Neural progenitor cell (in vitro differentiated cells): ENCODE measurements around the gene PBX3. TPM values are rescaled to one million over a fixed set of nuclear protein-coding genes. Genes with fewer than 3 reads are reported as not detected.

Experiments
- DNase-seq: peaks from one replicate; pipeline ENCODE4 v3.0.0-alpha.2; 2016; ENCODE audit warnings: low spot score
- H2AFZ ChIP-seq: fragments of 200-600 bp; sonication (generic); replicated peaks from 2 replicates; pipeline ENCODE4 v1.6.1; 2016; ENCODE audit warnings: antibody characterized with exemption
- H3F3A ChIP-seq: fragments of 200-600 bp; sonication (generic); 2 replicates; pipeline ENCODE4 v1.6.1; 2016; ENCODE audit warnings: antibody characterized with exemption, low read depth
- H3K27ac ChIP-seq: fragments of 200-600 bp; sonication (generic); 2 replicates; pipeline ENCODE4 v1.5.1; 2016; ENCODE audit warnings: mild to moderate bottlenecking
- H3K27me3 ChIP-seq: fragments of 200-600 bp; sonication (generic); 2 replicates; pipeline ENCODE4 v1.6.1; 2016; ENCODE audit warnings: mild to moderate bottlenecking, moderate library complexity
- H3K36me3 ChIP-seq: fragments of 200-600 bp; sonication (generic); 2 replicates; pipeline ENCODE4 v1.5.1; 2016
- H3K4me1 ChIP-seq: fragments of 200-600 bp; sonication (generic); 2 replicates; pipeline ENCODE4 v1.6.1; 2016; ENCODE audit warnings: mixed run types
- H3K4me2 ChIP-seq: fragments of 200-600 bp; sonication (generic); 2 replicates; pipeline ENCODE4 v1.6.1; 2016
- H3K4me3 ChIP-seq: fragments of 200-600 bp; sonication (generic); 2 replicates; pipeline ENCODE4 v1.5.1; 2016
- H3K79me2 ChIP-seq: fragments of 200-600 bp; sonication (generic); 2 replicates; pipeline ENCODE4 v1.6.1; 2016; ENCODE audit warnings: low read depth
- H3K9ac ChIP-seq: fragments of 200-600 bp; sonication (generic); 2 replicates; pipeline ENCODE4 v1.6.1; 2016
- H3K9me3 ChIP-seq: fragments of 200-600 bp; sonication (generic); 2 replicates; pipeline ENCODE4 v1.5.1; 2016; ENCODE audit warnings: low read depth
- H4K20me1 ChIP-seq: fragments of 200-600 bp; sonication (generic); 2 replicates; pipeline ENCODE4 v1.6.1; 2016; ENCODE audit warnings: low read depth
- H3K27ac Mint-ChIP-seq: 3 replicates; pipeline ENCODE4 v1.8.0; 2021; ENCODE audit warnings: mixed read lengths
- H3K27me3 Mint-ChIP-seq: 2 replicates; pipeline ENCODE4 v1.8.0; 2022; ENCODE audit warnings: low read depth, mild to moderate bottlenecking, inconsistent platforms, moderate library complexity, mixed read lengths; ENCODE audit not compliant: insufficient read depth
- H3K36me3 Mint-ChIP-seq: 3 replicates; pipeline ENCODE4 v1.8.0; 2021; ENCODE audit warnings: mixed read lengths
- H3K4me1 Mint-ChIP-seq: 3 replicates; pipeline ENCODE4 v1.8.0; 2021; ENCODE audit warnings: mixed read lengths
- H3K4me3 Mint-ChIP-seq: 3 replicates; pipeline ENCODE4 v1.8.0; 2021; ENCODE audit warnings: mild to moderate bottlenecking, moderate library complexity, mixed read lengths
- H3K9me3 Mint-ChIP-seq: 3 replicates; pipeline ENCODE4 v1.8.0; 2020; ENCODE audit warnings: mixed read lengths
- CTCF ChIP-seq: fragments of 200-600 bp; sonication (generic); IDR thresholded peaks from 2 replicates; pipeline ENCODE4 v1.5.1; 2017; ENCODE audit warnings: antibody characterized with exemption, mild to moderate bottlenecking
- EZH2 ChIP-seq: fragments of 200-600 bp; sonication (generic); IDR thresholded peaks from 2 replicates; pipeline ENCODE4 v1.6.1; 2017; ENCODE audit warnings: antibody characterized with exemption, mild to moderate bottlenecking, moderate library complexity
- EZH2phosphoT487 ChIP-seq: fragments of 200-600 bp; sonication (generic); IDR thresholded peaks from 2 replicates; pipeline ENCODE4 v1.6.1; 2017; ENCODE audit warnings: antibody characterized with exemption
- total RNA-seq: library from RNA; depleted of rRNA; stranded (reverse); fragments of >200 nt; gene quantifications from 2 replicates; pipeline ENCODE4 v1.2.3, GENCODE V29; 2015; ENCODE audit warnings: low replicate concordance

PBX3 gene
- total RNA-seq, 1 donor from 2014 or later, result 99.5 TPM

- peak; percentile 44 for DNase-seq
Measured at GRCh38 chr9:125889112-125889475, 141.9 kb downstream of the PBX3 start.

GRCh38 chr9:125889476-125890419 is 142.6 kb downstream of the PBX3 start:
- Histone ChIP-seq H2AFZ (peak overlapping the region; percentile 54), H3K9me3 (no peaks in the 10 kb centered on the region), H3K79me2 (peaks cover 93% of the 10 kb centered on the region), H3F3A (peaks cover 28% of the 10 kb centered on the region), H3K4me2 (peak overlapping the region; percentile 85), H4K20me1 (peaks cover 64% of the 10 kb centered on the region), H3K36me3 (no peaks in the 10 kb centered on the region), H3K27ac (peak overlapping the region; percentile 53), H3K27me3 (no peaks in the 10 kb centered on the region), H3K9ac (no peak overlapping the region), H3K4me3 (peak overlapping the region; percentile 69), H3K4me1 (peaks cover 69% of the 10 kb centered on the region)
- Mint-ChIP-seq H3K27ac (peak overlapping the region; percentile 38), H3K9me3 (no peaks in the 10 kb centered on the region), H3K27me3 (peaks cover 2% of the 10 kb centered on the region), H3K36me3 (no peaks in the 10 kb centered on the region), H3K4me1 (peaks cover 71% of the 10 kb centered on the region), H3K4me3 (peak overlapping the region; percentile 92)
- peak; percentile 80 for DNase-seq
- TF ChIP-seq EZH2, result no peak
- TF ChIP-seq EZH2phosphoT487, result no peak
- TF ChIP-seq CTCF, result no peak

More at GRCh38 chr9:125889112-125889475, 141.9 kb downstream of the PBX3 start:
- H3K9me3 ChIP-seq, result no peaks in the 10 kb centered on the region
- H3K36me3 ChIP-seq, result no peaks in the 10 kb centered on the region
- no peak overlapping the region for H3K27ac ChIP-seq
- H3K9me3 Mint-ChIP-seq, result no peaks in the 10 kb centered on the region
- H3K4me3 ChIP-seq, result peak overlapping the region; percentile 69
- peaks cover 72% of the 10 kb centered on the region for H3K4me1 Mint-ChIP-seq
- no peak for TF ChIP-seq EZH2phosphoT487
- no peak for TF ChIP-seq CTCF
- no peak for TF ChIP-seq EZH2
- H3K27me3 Mint-ChIP-seq, result peaks cover 2% of the 10 kb centered on the region
- H2AFZ ChIP-seq, result peak overlapping the region; percentile 44
- H3K27ac Mint-ChIP-seq, result peak overlapping the region; percentile 38
- H3K79me2 ChIP-seq, result peaks cover 93% of the 10 kb centered on the region
- H3K27me3 ChIP-seq, result no peaks in the 10 kb centered on the region
- H4K20me1 ChIP-seq, result peaks cover 63% of the 10 kb centered on the region
- H3K4me2 ChIP-seq, result peak overlapping the region; percentile 85
- H3K4me3 Mint-ChIP-seq, result peak overlapping the region; percentile 89
- H3K9ac ChIP-seq, result no peak overlapping the region
- no peaks in the 10 kb centered on the region for H3K36me3 Mint-ChIP-seq
- H3K4me1 ChIP-seq, result peaks cover 73% of the 10 kb centered on the region
- H3F3A ChIP-seq, result peaks cover 30% of the 10 kb centered on the region

- H3K9me3 ChIP-seq, result no peaks in the 10 kb centered on the region
- peaks cover 65% of the 10 kb centered on the region for H3K4me1 ChIP-seq
- peaks cover 28% of the 10 kb centered on the region for H3F3A ChIP-seq
- peaks cover 94% of the 10 kb centered on the region for H3K79me2 ChIP-seq
- H3K36me3 ChIP-seq, result no peaks in the 10 kb centered on the region
- no peak for TF ChIP-seq EZH2
- TF ChIP-seq EZH2phosphoT487, result no peak
- no peak for TF ChIP-seq CTCF
- no peak overlapping the region for H3K27ac ChIP-seq
- H3K27me3 ChIP-seq, result no peaks in the 10 kb centered on the region
- no peak overlapping the region for H3K9ac ChIP-seq
- H2AFZ ChIP-seq, result no peak overlapping the region
- Mint-ChIP-seq H3K4me1 (peaks cover 65% of the 10 kb centered on the region), H3K27ac (no peak overlapping the region), H3K9me3 (no peaks in the 10 kb centered on the region), H3K27me3 (peaks cover 2% of the 10 kb centered on the region), H3K4me3 (peak overlapping the region; percentile 24), H3K36me3 (no peaks in the 10 kb centered on the region)
- peak overlapping the region; percentile 85 for H3K4me2 ChIP-seq
- H4K20me1 ChIP-seq, result peaks cover 66% of the 10 kb centered on the region
- H3K4me3 ChIP-seq, result no peak overlapping the region
- DNase-seq, result no peak
Measured at GRCh38 chr9:125890826-125891225, 143.7 kb downstream of the PBX3 start.
